Effector memory CD4-positive, alpha-beta T cell (primary cell): ENCODE data around the gene EDNRA.

Experiments
- DNase-seq, 3 donors: peaks; one replicate each; pipeline ENCODE4 v3.0.0-alpha.2; 2020
- H3K27ac ChIP-seq: 2 replicates; pipeline ENCODE4 v1.7.0; 2013; ENCODE audit warnings: mild to moderate bottlenecking, low read length, moderate library complexity; ENCODE audit not compliant: insufficient read depth, poor library complexity, severe bottlenecking
- H3K27me3 ChIP-seq: replicated peaks from 2 replicates; pipeline ENCODE4 v1.7.0; 2013; ENCODE audit warnings: mild to moderate bottlenecking, low read length; ENCODE audit not compliant: insufficient read depth, control insufficient read depth, poor library complexity, severe bottlenecking
- H3K36me3 ChIP-seq: 2 replicates; pipeline ENCODE4 v1.7.0; 2013; ENCODE audit warnings: mild to moderate bottlenecking, low read length, moderate library complexity; ENCODE audit not compliant: control insufficient read depth, insufficient read depth
- H3K4me1 ChIP-seq: 2 replicates; pipeline ENCODE4 v1.7.0; 2013; ENCODE audit warnings: low read length, mild to moderate bottlenecking; ENCODE audit not compliant: control insufficient read depth, insufficient read depth, poor library complexity, severe bottlenecking
- H3K4me3 ChIP-seq: 2 replicates; pipeline ENCODE4 v1.7.0; 2013; ENCODE audit warnings: low read length, low read depth, mild to moderate bottlenecking; ENCODE audit not compliant: insufficient read depth, poor library complexity, severe bottlenecking
- H3K9me3 ChIP-seq: 2 replicates; pipeline ENCODE4 v1.7.0; 2013; ENCODE audit warnings: mild to moderate bottlenecking, low read length, moderate library complexity; ENCODE audit not compliant: control insufficient read depth

Gene EDNRA

DNA sequence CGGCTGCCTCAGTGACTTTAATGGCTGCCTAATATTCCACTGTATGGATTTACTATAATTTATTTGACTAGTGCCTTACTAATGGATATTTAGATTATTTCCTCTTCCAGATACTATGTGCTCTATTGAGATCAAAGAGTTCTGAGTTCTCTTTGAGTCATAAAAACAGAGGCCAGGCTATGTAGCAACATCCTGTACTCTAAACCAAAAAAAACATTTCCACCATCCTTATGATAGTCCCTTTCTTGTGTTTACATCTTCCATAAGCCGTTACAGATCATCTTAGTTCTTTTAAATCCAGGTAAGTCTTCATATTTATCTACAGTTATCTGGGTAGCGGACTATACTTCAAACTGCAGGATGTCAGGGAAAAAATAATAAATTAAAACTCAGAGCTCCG, 79.7 kb downstream of the EDNRA start:
- no peaks in the 10 kb centered on the region for H3K9me3 ChIP-seq
- DNase-seq = no peak
- H3K36me3 ChIP-seq = no peaks in the 10 kb centered on the region
- no peaks in the 10 kb centered on the region for H3K27me3 ChIP-seq
- H3K4me3 ChIP-seq = no peak overlapping the region
- no peaks in the 10 kb centered on the region for H3K4me1 ChIP-seq
- H3K27ac ChIP-seq = no peak overlapping the region

DNA sequence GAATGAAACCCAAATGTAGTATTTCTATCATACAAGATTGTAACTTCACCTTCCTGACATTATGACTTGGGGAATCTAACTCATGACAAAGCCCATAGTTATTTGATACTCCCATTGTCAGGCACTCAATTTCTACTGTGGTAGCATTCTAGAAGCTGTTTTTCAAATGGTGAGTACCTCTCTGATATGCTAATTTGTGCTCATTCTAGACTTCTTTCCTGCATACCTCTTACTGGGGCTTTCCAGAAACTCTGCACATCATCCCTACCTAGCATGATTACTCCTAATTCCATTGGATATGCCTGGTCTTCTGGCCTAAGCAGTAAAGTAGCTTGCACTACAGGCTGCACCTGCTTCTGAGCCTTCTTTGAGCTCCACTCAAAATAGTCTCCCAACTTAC, 85.9 kb downstream of the EDNRA start:
- Histone ChIP-seq H3K4me1 (no peaks in the 10 kb centered on the region), H3K36me3 (no peaks in the 10 kb centered on the region), H3K27ac (no peak overlapping the region), H3K9me3 (no peaks in the 10 kb centered on the region), H3K4me3 (no peak overlapping the region), H3K27me3 (no peaks in the 10 kb centered on the region)
- DNase-seq = no peak

DNA sequence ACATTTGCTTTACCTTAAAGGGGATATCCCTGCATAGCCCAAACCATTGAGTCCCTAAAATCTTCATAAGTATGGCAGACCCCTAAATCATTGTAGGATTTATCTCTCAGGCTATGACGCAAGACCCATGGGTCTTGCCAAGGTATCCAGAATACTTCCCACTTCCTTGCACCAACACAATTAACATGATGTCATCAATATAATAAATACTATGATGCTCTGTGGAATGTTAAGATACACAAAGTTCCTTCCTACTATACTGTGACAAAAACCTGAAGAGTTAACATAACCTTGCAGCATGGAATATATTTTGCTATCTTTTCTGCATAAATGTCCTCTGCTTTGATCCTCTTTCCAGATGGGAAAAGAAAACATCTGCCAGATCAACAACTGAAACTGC, 86.4 kb downstream of the EDNRA start:
- H3K4me3 ChIP-seq = no peak overlapping the region
- no peaks in the 10 kb centered on the region for H3K4me1 ChIP-seq
- DNase-seq = no peak
- H3K9me3 ChIP-seq = no peaks in the 10 kb centered on the region
- no peak overlapping the region for H3K27ac ChIP-seq
- no peaks in the 10 kb centered on the region for H3K36me3 ChIP-seq
- H3K27me3 ChIP-seq = no peaks in the 10 kb centered on the region

DNA sequence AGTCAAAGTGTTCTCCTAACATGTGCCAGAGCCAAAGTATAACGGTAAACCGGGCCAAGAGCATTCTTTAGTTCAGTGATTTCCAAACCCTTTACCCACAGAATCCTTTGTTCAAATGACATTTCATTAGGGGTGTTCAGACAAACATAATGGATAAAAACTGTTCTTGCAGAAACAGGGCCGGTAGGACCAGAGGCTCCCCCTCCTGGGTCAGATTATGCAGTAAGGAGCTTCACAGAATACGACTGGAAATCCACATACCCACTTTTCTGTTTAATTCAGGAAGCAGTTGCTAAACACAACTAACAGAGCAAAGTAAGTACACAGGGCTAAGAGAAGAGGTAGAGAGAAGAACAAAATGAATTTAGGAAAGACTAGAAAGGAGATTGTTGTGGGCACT, 89.7 kb downstream of the EDNRA start:
- Histone ChIP-seq H3K27me3 (no peaks in the 10 kb centered on the region), H3K4me3 (no peak overlapping the region), H3K4me1 (no peaks in the 10 kb centered on the region), H3K9me3 (no peaks in the 10 kb centered on the region), H3K36me3 (no peaks in the 10 kb centered on the region), H3K27ac (no peak overlapping the region)
- DNase-seq = no peak

DNA sequence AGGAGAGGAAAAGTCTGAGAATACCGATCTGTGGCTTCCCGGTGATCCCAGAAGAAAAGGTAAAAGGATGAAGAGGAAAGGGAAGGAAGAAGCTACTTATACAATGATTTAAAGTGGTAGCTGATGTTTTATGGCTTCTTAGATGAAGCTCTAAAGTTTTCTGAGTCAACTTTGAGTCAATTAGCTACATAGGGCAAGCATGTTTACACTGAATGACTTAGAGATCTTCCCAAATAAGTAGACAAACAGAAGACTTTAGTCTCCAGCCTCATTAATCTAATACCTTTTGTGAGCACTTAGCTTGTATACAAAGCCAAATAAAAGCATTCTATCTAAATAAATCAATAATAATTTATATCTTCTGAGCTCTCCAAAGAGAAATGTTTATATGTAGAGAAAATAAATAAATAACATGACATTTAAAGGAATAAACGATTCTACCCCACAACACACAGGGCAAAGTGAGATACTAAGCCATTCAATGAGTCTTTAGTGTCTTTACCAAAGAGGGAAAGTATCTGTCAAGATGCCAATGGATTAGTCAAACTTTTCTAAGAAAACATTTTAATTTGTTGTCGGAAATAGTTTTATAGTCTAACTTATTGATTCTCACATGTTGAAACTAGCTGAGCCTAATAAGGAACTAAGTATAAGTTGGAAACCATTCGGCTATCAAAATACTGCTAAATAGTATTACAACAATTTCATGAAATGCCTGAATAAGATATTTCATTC, 90.3 kb downstream of the EDNRA start:
- DNase-seq = no peak
- Histone ChIP-seq H3K4me1 (no peaks in the 10 kb centered on the region), H3K9me3 (no peaks in the 10 kb centered on the region), H3K4me3 (no peak overlapping the region), H3K36me3 (no peaks in the 10 kb centered on the region), H3K27me3 (no peaks in the 10 kb centered on the region), H3K27ac (no peak overlapping the region)

DNA sequence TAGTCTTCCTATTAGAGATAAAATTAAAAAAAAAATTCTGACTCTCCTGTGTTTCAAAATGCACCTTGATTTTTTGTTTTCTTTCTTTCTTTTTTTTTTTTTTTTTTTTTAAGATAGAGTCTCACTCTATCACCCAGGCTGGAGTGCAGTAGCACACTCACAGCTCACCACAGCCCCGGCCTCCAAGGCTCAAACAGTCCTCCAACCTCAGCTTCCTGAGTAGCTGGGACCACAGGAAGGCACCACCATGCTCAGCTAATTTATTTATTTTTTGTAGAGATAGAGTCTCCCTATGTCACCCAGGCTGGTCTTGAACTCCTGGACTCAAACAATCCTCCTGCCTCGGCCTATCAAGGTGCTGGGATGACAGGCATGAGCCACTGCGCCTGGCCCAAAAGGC, 95.2 kb downstream of the EDNRA start:
- H3K36me3 ChIP-seq = no peaks in the 10 kb centered on the region
- H3K9me3 ChIP-seq = no peaks in the 10 kb centered on the region
- DNase-seq = no peak
- H3K4me1 ChIP-seq = no peaks in the 10 kb centered on the region
- no peaks in the 10 kb centered on the region for H3K27me3 ChIP-seq
- no peak overlapping the region for H3K27ac ChIP-seq
- no peak overlapping the region for H3K4me3 ChIP-seq

DNA sequence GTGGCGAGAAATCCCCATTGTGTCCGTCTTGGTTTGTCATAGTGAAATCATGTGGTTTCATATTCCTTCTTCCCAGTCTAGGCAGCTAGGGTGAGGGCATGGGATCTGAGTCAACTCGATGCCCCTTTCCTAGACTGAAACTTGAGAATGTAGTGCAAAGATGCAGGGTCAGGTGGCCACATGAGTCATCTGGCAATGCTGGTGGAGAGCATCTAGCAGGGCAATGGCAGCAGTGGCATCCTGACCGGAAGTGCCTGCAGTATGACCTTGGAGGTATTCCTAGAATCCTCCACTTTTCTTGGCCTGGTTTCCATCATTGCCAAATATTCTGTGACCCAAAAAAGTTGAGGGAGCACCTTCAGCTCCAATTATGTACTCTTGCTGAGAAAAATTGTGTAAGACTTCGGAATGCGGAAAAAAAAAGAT, 97.2 kb downstream of the EDNRA start:
- Histone ChIP-seq H3K4me3 (no peak overlapping the region), H3K27ac (no peak overlapping the region), H3K4me1 (no peaks in the 10 kb centered on the region), H3K9me3 (no peaks in the 10 kb centered on the region), H3K36me3 (no peaks in the 10 kb centered on the region), H3K27me3 (no peaks in the 10 kb centered on the region)
- DNase-seq = no peak

DNA sequence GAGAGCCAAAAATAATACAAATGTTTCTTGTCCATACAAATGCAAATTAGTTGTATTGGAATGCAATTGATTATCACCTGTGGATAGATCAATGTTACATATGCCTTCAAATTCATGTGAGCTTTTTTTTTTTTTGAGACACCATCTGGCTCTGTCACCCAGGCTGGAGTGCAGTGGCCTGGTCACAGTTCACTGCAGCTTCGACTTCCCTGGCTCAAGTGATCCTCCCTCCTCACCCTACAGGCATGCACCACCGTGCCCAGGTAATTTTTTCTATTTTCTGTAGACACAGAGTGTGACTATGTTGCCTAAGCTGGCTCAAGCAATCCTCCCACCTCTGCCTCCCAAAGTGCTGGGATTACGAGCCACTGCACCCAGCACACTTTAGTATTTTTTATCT, 97.7 kb downstream of the EDNRA start:
- Histone ChIP-seq H3K9me3 (no peaks in the 10 kb centered on the region), H3K4me3 (no peak overlapping the region), H3K36me3 (no peaks in the 10 kb centered on the region), H3K4me1 (no peaks in the 10 kb centered on the region), H3K27me3 (no peaks in the 10 kb centered on the region), H3K27ac (no peak overlapping the region)
- DNase-seq = no peak

DNA sequence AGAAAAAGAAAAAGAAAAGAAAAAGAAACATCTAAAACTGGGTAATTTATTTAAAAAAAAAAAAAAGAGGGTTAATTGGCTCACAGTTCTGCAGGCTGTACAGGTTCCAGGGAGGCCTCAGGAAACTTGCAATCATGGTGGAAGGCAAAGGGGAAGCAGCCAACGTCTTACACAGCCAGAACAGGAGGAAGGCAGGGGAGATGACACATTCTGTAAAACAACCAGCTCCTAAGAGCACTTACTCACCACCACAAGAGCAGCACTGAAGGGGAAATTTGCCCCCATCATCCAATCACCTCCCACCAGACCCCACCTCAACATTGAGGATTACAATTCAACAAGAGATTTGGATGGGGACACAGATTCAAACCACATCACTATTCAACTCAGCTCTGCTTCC, 99.5 kb downstream of the EDNRA start:
- Histone ChIP-seq H3K4me1 (no peaks in the 10 kb centered on the region), H3K36me3 (no peaks in the 10 kb centered on the region), H3K4me3 (no peak overlapping the region), H3K27ac (no peak overlapping the region), H3K9me3 (no peaks in the 10 kb centered on the region), H3K27me3 (no peaks in the 10 kb centered on the region)
- DNase-seq = no peak

DNA sequence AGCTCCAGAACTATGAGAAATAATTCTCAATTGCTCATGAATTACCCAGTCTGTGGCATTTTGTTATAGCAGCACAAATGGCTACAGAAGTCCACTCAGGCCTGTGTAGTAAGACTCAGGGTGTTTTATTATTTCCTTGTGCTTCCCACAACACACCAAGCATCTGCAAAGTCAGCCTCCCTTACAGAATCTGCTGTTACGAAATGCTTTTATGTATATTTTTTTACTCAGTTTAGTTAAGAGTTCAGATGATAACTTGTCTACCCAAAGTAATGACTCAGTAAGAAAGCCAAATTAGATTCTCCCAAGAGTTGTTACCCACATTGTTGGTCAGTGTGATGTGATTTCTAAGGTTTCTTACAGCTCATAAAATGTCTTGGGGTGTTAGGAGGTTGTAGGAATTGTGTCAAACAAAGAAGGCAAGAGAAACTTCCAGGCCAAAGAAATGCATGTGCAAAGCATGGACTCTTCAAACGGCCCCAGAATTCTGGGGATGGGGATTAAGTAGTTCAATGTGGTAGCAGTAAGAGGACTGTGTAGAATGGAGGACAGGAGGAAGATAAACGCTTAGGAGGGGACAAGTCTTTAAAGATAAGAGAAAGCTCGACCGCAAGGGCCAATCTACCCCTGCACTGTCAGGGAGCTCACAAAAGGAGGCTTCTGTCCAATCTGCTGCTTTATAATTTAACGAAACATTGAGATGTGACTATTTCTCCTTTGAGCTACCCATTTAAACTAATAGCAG, 100.9 kb downstream of the EDNRA start:
- Histone ChIP-seq H3K4me3 (no peak overlapping the region), H3K9me3 (no peaks in the 10 kb centered on the region), H3K27ac (no peak overlapping the region), H3K27me3 (no peaks in the 10 kb centered on the region), H3K36me3 (no peaks in the 10 kb centered on the region), H3K4me1 (no peaks in the 10 kb centered on the region)
- DNase-seq = no peak
